SK-N-SH treated with all-trans-retinoic acid at 6 μM for 48 hours (cell line): ENCODE data around the gene MPI.

Source experiments
- ATAC-seq: fragments of 200-7000 bp; cut with Tn5 transposase; 3 replicates; pipeline ENCODE4 v1.9.1; 2020; ENCODE audit warnings: mild to moderate bottlenecking, moderate library complexity
- BACH2 ChIP-seq: fragments of 250-450 bp; sonication (Bioruptor Pico); IDR thresholded peaks from 2 replicates; pipeline ENCODE4 v1.9.0; 2021; ENCODE audit warnings: mild to moderate bottlenecking, borderline replicate concordance
- ESRRG ChIP-seq: fragments of 250-450 bp; sonication (Bioruptor Pico); IDR thresholded peaks from 2 replicates; pipeline ENCODE4 v1.6.1; 2021; ENCODE audit warnings: mild to moderate bottlenecking
- GLIS3 ChIP-seq: fragments of 250-450 bp; sonication (Bioruptor Pico); IDR thresholded peaks from 2 replicates; pipeline ENCODE4 v1.5.0; 2020; ENCODE audit warnings: mild to moderate bottlenecking, moderate library complexity
- ISL1 ChIP-seq: fragments of 250-450 bp; sonication (Bioruptor Pico); IDR thresholded peaks from 2 replicates; pipeline ENCODE4 v2.1.2; 2022; ENCODE audit warnings: mild to moderate bottlenecking, moderate library complexity
- OSR1 ChIP-seq: fragments of 250-450 bp; sonication (Bioruptor Pico); IDR thresholded peaks from 2 replicates; pipeline ENCODE4 v1.8.0; 2022; ENCODE audit warnings: moderate library complexity, mild to moderate bottlenecking, inconsistent platforms
- TCF4 ChIP-seq: fragments of 250-450 bp; sonication (Bioruptor Pico); IDR thresholded peaks from 2 replicates; pipeline ENCODE4 v1.8.0; 2021; ENCODE audit warnings: mild to moderate bottlenecking, moderate library complexity, borderline replicate concordance
- ZC3H10 ChIP-seq: fragments of 250-450 bp; sonication (Bioruptor Pico); IDR thresholded peaks from 2 replicates; pipeline ENCODE4 v1.5.1; 2021; ENCODE audit warnings: mild to moderate bottlenecking, moderate library complexity
- ZFP3 ChIP-seq: fragments of 250-450 bp; sonication (Bioruptor Pico); IDR thresholded peaks from 2 replicates; pipeline ENCODE4 v1.5.0; 2020; ENCODE audit warnings: mild to moderate bottlenecking, moderate library complexity
- ZNF565 ChIP-seq: fragments of 450-650 bp; formaldehyde crosslinking; conservative IDR thresholded peaks from 2 replicates; pipeline ENCODE4 v1.5.0; 2020; ENCODE audit warnings: low read depth, mild to moderate bottlenecking, moderate library complexity
- ZNF8 ChIP-seq: fragments of 450-650 bp; formaldehyde crosslinking; IDR thresholded peaks from 2 replicates; pipeline ENCODE4 v1.5.0; 2020; ENCODE audit warnings: mild to moderate bottlenecking, moderate library complexity
- TF ChIP-seq, protein P1 (sequence below): fragments of 250-450 bp; sonication (Bioruptor Pico); IDR thresholded peaks from 2 replicates; pipeline ENCODE4 v1.5.0; 2020; ENCODE audit warnings: mild to moderate bottlenecking, moderate library complexity
- TF ChIP-seq, protein P2 (sequence below): fragments of 250-450 bp; sonication (Bioruptor Pico); IDR thresholded peaks from 2 replicates; pipeline ENCODE4 v1.8.0; 2021; ENCODE audit warnings: low read depth, mild to moderate bottlenecking, moderate library complexity, borderline replicate concordance
- TF ChIP-seq, protein P3 (sequence below): fragments of 250-450 bp; sonication (Bioruptor Pico); IDR thresholded peaks from 2 replicates; pipeline ENCODE4 v1.8.0; 2020; ENCODE audit warnings: mild to moderate bottlenecking, moderate library complexity, borderline replicate concordance
- TF ChIP-seq, protein P4 (sequence below): fragments of 250-450 bp; sonication (Bioruptor Pico); IDR thresholded peaks from 2 replicates; pipeline ENCODE4 v1.5.1; 2021; ENCODE audit warnings: mild to moderate bottlenecking, moderate library complexity
- TF ChIP-seq, protein P5 (sequence below): fragments of 250-450 bp; sonication (Bioruptor Pico); IDR thresholded peaks from 2 replicates; pipeline ENCODE4 v1.5.1; 2020; ENCODE audit warnings: low read depth, mild to moderate bottlenecking, moderate library complexity

Gene MPI

DNA sequence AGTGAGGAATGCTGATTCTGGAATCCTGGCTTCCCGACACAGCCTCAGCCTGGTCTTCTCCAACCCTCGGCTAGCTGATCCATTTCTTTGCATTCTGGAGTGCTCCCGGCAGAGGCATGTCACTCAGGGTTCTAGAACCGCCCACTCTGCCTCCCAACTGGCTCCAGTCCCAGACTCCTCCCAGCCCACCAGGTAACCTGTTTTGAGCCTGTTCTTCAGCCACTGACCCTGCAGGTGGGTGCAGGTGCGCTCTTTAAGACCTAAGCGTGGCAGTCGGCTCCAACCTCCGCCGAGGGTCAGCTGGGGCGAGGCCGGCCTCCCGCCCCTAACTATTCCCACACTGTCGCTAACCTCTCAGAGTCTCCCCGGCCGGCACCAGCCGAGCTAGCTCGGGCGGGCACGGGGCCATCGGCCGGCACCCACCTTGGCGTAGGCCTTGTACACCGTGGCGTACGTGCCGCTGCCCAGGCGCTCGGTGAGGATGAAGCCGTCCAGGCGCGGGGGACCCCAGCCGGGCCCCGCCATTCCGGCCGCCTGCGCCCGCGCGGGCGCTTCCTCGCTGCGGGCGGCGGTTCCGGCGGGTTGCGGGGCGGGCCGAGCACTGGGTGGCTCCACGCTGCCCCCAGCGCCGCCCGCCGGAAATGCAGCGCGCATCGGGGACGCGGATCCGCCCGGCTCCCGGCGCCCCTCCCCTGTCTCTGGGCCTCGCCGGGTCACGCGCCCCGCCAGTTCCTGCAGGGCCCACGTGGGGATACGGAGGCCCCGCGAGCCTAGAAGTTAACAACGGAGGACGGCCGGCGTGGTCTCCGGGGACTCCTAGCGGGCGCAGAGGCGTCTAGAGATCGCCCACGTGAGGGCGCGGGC is 47.0 kb upstream of the MPI start, which contains the start of gene ULK3:
Gene ULK3, minus strand, starts transcription at position 576 of the 864 bp plus-strand sequence. Its CDS starts 51 bp downstream, at position 525.
- peak; percentile 89 for ATAC-seq
- no peak for TF ChIP-seq GLIS3 (CRISPR knock-in tag)
- TF ChIP-seq, protein P1, sequence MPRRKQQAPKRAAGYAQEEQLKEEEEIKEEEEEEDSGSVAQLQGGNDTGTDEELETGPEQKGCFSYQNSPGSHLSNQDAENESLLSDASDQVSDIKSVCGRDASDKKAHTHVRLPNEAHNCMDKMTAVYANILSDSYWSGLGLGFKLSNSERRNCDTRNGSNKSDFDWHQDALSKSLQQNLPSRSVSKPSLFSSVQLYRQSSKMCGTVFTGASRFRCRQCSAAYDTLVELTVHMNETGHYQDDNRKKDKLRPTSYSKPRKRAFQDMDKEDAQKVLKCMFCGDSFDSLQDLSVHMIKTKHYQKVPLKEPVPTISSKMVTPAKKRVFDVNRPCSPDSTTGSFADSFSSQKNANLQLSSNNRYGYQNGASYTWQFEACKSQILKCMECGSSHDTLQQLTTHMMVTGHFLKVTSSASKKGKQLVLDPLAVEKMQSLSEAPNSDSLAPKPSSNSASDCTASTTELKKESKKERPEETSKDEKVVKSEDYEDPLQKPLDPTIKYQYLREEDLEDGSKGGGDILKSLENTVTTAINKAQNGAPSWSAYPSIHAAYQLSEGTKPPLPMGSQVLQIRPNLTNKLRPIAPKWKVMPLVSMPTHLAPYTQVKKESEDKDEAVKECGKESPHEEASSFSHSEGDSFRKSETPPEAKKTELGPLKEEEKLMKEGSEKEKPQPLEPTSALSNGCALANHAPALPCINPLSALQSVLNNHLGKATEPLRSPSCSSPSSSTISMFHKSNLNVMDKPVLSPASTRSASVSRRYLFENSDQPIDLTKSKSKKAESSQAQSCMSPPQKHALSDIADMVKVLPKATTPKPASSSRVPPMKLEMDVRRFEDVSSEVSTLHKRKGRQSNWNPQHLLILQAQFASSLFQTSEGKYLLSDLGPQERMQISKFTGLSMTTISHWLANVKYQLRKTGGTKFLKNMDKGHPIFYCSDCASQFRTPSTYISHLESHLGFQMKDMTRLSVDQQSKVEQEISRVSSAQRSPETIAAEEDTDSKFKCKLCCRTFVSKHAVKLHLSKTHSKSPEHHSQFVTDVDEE (CRISPR knock-in tag): peak; percentile 60; the same call in 1 of the 2 replicates
- TF ChIP-seq ZNF565 (CRISPR knock-in tag): no peak
- TF ChIP-seq ZC3H10 (CRISPR knock-in tag): 0 out of 2 replicates have a peak, but pooled peaks have one; percentile 29
- 0 out of 2 replicates have a peak, but pooled peaks have one; percentile 42 for TF ChIP-seq ZFP3 (CRISPR knock-in tag)

DNA sequence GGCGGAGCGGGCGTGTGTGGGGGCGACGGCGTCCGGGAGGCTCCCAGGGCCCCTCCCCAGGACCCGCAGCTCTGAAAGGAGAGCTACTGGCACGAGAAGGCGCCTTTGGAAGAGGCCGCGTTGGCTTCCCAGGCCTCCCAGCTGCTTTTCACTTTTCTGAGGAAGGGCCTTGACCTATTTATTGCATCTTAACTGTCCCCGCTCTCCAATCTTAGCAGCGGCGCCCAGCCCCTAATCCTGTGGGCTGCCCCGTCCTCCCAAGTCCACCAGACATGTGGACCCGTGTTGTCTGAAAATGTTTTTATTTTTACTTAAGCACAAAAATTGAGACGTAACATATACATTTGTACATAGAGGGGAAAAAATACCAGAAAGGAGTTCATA is 46.4 kb upstream of the MPI start:
- TF ChIP-seq, protein P2, sequence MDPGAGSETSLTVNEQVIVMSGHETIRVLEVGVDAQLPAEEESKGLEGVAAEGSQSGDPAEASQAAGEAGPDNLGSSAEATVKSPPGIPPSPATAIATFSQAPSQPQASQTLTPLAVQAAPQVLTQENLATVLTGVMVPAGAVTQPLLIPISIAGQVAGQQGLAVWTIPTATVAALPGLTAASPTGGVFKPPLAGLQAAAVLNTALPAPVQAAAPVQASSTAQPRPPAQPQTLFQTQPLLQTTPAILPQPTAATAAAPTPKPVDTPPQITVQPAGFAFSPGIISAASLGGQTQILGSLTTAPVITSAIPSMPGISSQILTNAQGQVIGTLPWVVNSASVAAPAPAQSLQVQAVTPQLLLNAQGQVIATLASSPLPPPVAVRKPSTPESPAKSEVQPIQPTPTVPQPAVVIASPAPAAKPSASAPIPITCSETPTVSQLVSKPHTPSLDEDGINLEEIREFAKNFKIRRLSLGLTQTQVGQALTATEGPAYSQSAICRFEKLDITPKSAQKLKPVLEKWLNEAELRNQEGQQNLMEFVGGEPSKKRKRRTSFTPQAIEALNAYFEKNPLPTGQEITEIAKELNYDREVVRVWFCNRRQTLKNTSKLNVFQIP (CRISPR knock-in tag): no peak
- TF ChIP-seq, protein P3, sequence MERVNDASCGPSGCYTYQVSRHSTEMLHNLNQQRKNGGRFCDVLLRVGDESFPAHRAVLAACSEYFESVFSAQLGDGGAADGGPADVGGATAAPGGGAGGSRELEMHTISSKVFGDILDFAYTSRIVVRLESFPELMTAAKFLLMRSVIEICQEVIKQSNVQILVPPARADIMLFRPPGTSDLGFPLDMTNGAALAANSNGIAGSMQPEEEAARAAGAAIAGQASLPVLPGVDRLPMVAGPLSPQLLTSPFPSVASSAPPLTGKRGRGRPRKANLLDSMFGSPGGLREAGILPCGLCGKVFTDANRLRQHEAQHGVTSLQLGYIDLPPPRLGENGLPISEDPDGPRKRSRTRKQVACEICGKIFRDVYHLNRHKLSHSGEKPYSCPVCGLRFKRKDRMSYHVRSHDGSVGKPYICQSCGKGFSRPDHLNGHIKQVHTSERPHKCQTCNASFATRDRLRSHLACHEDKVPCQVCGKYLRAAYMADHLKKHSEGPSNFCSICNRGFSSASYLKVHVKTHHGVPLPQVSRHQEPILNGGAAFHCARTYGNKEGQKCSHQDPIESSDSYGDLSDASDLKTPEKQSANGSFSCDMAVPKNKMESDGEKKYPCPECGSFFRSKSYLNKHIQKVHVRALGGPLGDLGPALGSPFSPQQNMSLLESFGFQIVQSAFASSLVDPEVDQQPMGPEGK (CRISPR knock-in tag): peak; percentile 50; the same call in 1 of the 2 replicates
- no peak for TF ChIP-seq TCF4
- no peak for ATAC-seq

DNA sequence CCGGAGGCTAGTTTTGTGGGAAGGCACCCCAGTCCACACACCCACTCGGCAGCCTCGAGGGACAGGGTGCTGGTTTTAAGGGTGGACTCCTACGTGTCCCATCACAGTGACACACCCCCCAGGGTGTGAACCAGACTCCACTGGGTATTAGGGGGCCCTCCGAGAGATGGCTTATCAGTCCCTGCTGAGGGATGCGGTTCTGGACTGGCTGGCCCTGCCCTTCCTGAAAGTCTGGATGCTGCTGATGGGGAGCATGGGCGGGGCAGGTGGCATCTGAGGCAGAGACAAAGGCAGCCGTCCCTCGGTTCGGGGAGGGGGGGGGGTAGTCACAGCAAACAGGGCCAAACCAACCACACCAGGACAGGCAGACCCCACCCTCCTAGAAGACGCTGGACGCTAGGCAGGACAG is 45.9 kb upstream of the MPI start:
- no peak for ATAC-seq
- no peak for TF ChIP-seq ESRRG (CRISPR knock-in tag)
- TF ChIP-seq OSR1 (CRISPR knock-in tag): no peak
- no peak for TF ChIP-seq ISL1 (CRISPR knock-in tag)
- TF ChIP-seq ZFP3 (CRISPR knock-in tag): no peak
- TF ChIP-seq BACH2 (CRISPR knock-in tag): no peak
- no peak for TF ChIP-seq ZNF8
- TF ChIP-seq, protein P4, sequence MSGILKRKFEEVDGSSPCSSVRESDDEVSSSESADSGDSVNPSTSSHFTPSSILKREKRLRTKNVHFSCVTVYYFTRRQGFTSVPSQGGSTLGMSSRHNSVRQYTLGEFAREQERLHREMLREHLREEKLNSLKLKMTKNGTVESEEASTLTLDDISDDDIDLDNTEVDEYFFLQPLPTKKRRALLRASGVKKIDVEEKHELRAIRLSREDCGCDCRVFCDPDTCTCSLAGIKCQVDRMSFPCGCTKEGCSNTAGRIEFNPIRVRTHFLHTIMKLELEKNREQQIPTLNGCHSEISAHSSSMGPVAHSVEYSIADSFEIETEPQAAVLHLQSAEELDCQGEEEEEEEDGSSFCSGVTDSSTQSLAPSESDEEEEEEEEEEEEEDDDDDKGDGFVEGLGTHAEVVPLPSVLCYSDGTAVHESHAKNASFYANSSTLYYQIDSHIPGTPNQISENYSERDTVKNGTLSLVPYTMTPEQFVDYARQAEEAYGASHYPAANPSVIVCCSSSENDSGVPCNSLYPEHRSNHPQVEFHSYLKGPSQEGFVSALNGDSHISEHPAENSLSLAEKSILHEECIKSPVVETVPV: no peak
- TF ChIP-seq, protein P5, sequence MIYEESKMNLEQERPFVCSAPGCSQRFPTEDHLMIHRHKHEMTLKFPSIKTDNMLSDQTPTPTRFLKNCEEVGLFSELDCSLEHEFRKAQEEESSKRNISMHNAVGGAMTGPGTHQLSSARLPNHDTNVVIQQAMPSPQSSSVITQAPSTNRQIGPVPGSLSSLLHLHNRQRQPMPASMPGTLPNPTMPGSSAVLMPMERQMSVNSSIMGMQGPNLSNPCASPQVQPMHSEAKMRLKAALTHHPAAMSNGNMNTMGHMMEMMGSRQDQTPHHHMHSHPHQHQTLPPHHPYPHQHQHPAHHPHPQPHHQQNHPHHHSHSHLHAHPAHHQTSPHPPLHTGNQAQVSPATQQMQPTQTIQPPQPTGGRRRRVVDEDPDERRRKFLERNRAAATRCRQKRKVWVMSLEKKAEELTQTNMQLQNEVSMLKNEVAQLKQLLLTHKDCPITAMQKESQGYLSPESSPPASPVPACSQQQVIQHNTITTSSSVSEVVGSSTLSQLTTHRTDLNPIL: no peak
- TF ChIP-seq, protein P1 (CRISPR knock-in tag): no peak
